Measurements from ENCODE around the gene KRTAP9-1. TPM values are rescaled to one million over a fixed set of nuclear protein-coding genes. Genes with fewer than 3 reads are reported as not detected.
A peak's percentile ranks its signal among the peaks of the same experiment; 100 is the strongest.

KRTAP9-1 gene
- total RNA-seq, 2 experiments from 2014 or later: not detected

- ATAC-seq (no peak), DNase-seq (no peak)
- peaks cover 2% of the 10 kb centered on the region for H3K4me1 Mint-ChIP-seq (ENCODE audit: low read depth)
- CTCF ChIA-PET: no interaction called here
- TF ChIP-seq, protein P1, sequence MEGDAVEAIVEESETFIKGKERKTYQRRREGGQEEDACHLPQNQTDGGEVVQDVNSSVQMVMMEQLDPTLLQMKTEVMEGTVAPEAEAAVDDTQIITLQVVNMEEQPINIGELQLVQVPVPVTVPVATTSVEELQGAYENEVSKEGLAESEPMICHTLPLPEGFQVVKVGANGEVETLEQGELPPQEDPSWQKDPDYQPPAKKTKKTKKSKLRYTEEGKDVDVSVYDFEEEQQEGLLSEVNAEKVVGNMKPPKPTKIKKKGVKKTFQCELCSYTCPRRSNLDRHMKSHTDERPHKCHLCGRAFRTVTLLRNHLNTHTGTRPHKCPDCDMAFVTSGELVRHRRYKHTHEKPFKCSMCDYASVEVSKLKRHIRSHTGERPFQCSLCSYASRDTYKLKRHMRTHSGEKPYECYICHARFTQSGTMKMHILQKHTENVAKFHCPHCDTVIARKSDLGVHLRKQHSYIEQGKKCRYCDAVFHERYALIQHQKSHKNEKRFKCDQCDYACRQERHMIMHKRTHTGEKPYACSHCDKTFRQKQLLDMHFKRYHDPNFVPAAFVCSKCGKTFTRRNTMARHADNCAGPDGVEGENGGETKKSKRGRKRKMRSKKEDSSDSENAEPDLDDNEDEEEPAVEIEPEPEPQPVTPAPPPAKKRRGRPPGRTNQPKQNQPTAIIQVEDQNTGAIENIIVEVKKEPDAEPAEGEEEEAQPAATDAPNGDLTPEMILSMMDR (IDR thresholded peaks at IDR 0.05): no peak
- H3K36me3 Mint-ChIP-seq (ENCODE audit: low read depth): no peaks in the 10 kb centered on the region
- H3K9me3 Mint-ChIP-seq: no peaks in the 10 kb centered on the region
- H3K4me3 Mint-ChIP-seq: no peak overlapping the region
- no peak overlapping the region for H3K27ac Mint-ChIP-seq
- POLR2A ChIA-PET: no interaction called here
- intact Hi-C loops (cut with micrococcal nuclease): no loop called here
- no peaks in the 10 kb centered on the region for H3K27me3 Mint-ChIP-seq
Measured at GRCh38 chr17:41171886-41172285, 17.8 kb upstream of the KRTAP9-1 start.

DNA sequence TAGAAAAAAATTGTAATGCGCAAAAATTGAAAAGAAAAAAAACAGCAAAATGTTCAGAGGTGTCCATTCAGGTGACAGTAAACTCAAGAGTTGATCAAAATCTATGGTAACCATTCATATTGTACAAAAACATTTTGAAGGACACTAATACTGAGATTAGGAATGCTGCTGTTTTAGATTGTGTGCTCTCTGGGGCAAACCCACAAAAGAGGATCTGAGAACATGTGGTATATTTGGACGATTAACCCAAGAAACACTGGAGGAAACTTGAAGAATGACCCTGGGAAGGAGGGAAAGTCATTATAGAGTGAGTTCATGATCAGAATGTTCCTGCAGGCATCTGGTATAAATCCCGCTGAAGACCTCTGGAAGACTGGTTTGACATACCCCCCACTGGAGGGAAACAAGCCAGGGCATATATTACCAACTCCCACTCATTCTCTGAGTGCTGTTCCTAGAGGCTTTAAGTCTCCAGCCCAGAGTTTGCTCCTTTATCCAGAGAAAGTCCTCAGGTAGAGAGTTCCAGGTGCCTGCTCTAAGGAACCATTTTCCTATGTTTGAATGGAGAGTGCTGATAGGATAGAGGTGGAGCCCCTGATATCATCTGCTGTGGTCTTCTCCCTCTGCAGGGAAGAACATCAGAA is 12.8 kb upstream of the KRTAP9-1 start:
- CTCF ChIA-PET: no interaction called here
- TF ChIP-seq, protein P1 (IDR thresholded peaks at IDR 0.05): no peak
- no peak overlapping the region for H3K27ac Mint-ChIP-seq

DNA sequence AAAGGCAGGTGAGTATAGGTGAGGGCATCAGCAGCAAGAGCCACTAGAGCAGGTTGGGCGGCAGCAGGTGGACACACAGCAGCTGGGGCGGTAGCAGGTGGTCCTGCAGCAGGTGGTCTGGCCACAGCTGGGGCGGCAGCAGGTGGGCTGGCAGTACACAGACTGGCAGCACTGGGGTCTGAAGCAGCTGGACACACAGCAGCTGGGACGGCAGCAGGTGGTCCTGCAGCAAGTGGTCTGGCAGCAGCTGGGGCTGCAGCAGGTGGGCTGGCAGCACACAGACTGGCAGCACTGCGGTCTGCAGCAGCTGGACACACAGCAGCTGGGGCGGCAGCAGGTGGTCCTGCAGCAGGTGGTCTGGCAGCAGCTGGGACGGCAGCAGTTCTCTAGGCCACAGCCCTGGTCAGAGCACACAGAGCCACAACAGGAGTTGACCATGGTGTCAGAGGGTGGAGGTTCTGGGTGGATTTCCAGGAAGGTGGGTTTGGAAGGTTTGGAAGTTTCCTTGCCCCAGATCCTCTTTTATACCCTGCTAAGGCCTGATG is 11.9 kb upstream of the KRTAP9-1 start, which contains the start of gene KRTAP4-2:
TSS of gene KRTAP4-2 (minus strand) at position 495 of the 545 bp plus-strand sequence. CDS start at position 438, 57 bp downstream.
- CTCF ChIA-PET: interaction anchor here (0.5 kb wide), 1 partner anchor 17 kb away, joined by 3 read pairs; no protein-coding TSS in a partner anchor
- intact Hi-C loops (cut with micrococcal nuclease): no loop called here
- no peaks in the 10 kb centered on the region for H3K36me3 Mint-ChIP-seq (ENCODE audit: low read depth)
- H3K9me3 Mint-ChIP-seq: no peaks in the 10 kb centered on the region
- no peak within 1 kb of the TSS for H3K27ac Mint-ChIP-seq
- POLR2A ChIA-PET: no interaction called here
- TF ChIP-seq, protein P1 (IDR thresholded peaks at IDR 0.05): no peak
- no peak for DNase-seq
- ATAC-seq: no peak
- no peaks in the 10 kb centered on the region for H3K4me1 Mint-ChIP-seq (ENCODE audit: low read depth)
- H3K27me3 Mint-ChIP-seq: no peaks in the 10 kb centered on the region
- no peak within 1 kb of the TSS for H3K4me3 Mint-ChIP-seq

More for the DNA sequence above, 12.8 kb upstream of the KRTAP9-1 start:
- Mint-ChIP-seq H3K4me3 (no peak overlapping the region), H3K9me3 (no peaks in the 10 kb centered on the region), H3K27me3 (no peaks in the 10 kb centered on the region), H3K4me1 (ENCODE audit: low read depth) (no peaks in the 10 kb centered on the region), H3K36me3 (ENCODE audit: low read depth) (no peaks in the 10 kb centered on the region)
- intact Hi-C loops (cut with micrococcal nuclease): no loop called here
- no peak for DNase-seq
- no peak for ATAC-seq
- POLR2A ChIA-PET: no interaction called here

- no peaks in the 10 kb centered on the region for H3K36me3 Mint-ChIP-seq (ENCODE audit: low read depth)
- H3K27me3 Mint-ChIP-seq: no peaks in the 10 kb centered on the region
- POLR2A ChIA-PET: no interaction called here
- H3K4me3 Mint-ChIP-seq: no peak overlapping the region
- no peaks in the 10 kb centered on the region for H3K9me3 Mint-ChIP-seq
- TF ChIP-seq, protein P1 (IDR thresholded peaks at IDR 0.05): no peak
- H3K4me1 Mint-ChIP-seq (ENCODE audit: low read depth): no peaks in the 10 kb centered on the region
- DNase-seq (no peak), ATAC-seq (peak; percentile 55)
- intact Hi-C loops (cut with micrococcal nuclease): no loop called here
- no peak overlapping the region for H3K27ac Mint-ChIP-seq
- CTCF ChIA-PET: interaction anchor here (0.5 kb wide), 1 partner anchor 17 kb away, joined by 3 read pairs; no protein-coding TSS in a partner anchor
Measured at GRCh38 chr17:41178341-41178740, 11.3 kb upstream of the KRTAP9-1 start.

DNA sequence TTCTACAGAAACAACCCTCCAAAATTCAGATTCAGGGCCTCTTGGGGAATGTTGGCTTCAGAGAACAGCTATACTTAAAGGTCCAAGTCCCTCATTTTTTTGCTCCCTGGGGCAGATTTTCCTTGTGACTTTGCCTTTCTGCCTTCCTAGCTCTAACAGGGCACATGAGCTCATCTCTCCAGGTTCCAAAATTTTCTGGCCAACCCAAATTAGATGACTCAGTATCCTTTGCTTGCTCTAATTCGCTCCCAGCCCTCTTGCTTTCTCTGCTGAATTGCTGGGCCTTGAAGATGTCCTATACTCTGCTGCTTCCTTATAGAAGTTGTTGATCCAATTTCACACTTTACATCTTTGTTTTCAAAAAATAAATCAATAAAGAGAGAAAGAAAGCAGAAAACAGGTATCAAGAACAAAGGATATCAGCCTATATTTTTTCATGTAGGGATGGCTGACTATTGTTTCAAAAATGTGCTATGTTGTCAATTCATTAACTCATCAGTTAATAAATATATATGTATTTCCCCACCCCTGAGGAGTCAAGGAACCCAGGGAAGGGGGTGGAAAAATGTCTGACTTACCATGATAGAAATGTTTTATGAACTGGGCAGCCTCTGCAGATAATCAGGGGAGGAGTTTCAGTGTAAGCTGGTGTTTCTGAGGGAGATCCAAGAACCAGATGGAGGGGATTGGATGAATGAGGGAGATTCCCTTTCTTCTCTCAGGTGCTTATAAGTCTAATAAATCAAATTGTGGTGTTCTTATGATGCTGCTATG is 10.7 kb upstream of the KRTAP9-1 start:
- no peaks in the 10 kb centered on the region for H3K9me3 Mint-ChIP-seq
- no peak overlapping the region for H3K4me3 Mint-ChIP-seq
- ChIA-PET POLR2A (no interaction called here), CTCF (no interaction called here)
- H3K27ac Mint-ChIP-seq: no peak overlapping the region
- no peak for DNase-seq
- H3K36me3 Mint-ChIP-seq (ENCODE audit: low read depth): no peaks in the 10 kb centered on the region
- H3K27me3 Mint-ChIP-seq: no peaks in the 10 kb centered on the region
- TF ChIP-seq, protein P1 (IDR thresholded peaks at IDR 0.05): no peak
- H3K4me1 Mint-ChIP-seq (ENCODE audit: low read depth): no peaks in the 10 kb centered on the region
- ATAC-seq: no peak
- intact Hi-C loops (cut with micrococcal nuclease): no loop called here
